GM20431 (cell line): ENCODE results near the gene MCCC1.

Experiments used
- in situ Hi-C: fragments of 300-500 bp; cut with MseI, MboI; formaldehyde crosslinking; loops from one replicate; pipeline ENCODE4 v1.15.0; 2020; ENCODE audit warnings: low sequenced_read_pairs; ENCODE audit not compliant: unreplicated experiment

The MCCC1 gene

DNA sequence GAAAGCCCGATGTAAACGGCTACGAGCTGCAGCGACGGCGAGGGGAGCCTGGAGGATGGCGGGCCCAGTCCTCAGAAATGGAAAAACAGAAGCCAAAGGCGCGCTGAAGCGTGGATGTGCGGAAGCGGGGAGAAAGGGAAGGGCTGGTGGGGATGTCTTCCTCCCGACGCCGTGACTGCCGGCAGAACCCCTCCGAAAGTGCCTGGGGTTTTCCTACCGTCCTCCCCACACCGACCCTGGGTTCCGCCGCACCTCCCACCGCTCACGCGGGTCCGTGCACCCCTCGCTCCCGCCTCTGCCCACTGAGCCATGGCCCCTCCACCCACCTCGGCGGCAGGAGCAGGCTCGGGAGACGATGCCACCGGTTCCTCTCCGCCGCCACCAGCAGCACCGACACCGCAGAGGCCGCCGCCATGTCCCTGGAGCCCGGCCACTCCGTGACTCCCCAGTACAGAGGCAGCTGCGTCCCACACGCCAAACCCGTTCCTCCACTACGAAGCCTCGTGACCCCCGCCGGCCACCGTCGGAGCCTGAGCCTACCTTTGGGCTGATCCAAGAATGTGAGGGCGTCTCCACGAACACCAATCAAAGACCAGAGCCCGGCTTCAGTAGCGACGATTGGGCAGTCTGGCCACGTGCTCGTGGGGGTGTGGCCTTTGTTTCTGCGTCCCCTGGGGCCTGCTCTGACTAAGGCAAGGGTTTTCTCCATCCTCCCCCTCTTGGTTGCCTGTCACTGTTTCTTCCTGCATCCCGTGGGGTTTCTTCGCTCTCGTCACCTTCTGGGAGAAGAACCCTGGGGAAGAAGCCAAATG is at the start of gene MCCC1:
Gene MCCC1 (minus strand): TSS at position 471 of the 812 bp plus-strand sequence. CDS start 56 bp downstream, at position 415.
- in situ Hi-C loops: no loop called here

DNA sequence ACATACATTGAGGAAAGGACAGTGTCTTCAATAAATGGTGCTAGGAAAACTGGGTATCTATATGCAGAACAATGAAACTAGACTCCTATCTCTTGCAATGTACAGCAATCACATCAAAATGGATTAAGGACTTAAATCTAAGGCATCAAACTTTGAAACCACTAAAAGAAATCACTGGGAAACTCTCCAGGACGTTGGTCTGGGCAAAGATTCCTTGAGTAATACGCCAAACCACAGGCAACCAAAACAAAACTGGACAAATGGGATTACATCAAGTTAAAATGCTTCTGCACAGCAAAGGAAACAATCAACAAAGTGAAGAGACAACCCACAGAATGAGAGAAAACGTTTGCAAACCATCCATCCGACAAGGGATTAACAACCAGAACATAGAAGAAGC is 48.8 kb upstream of the MCCC1 start:
- in situ Hi-C loops: no loop called here

DNA sequence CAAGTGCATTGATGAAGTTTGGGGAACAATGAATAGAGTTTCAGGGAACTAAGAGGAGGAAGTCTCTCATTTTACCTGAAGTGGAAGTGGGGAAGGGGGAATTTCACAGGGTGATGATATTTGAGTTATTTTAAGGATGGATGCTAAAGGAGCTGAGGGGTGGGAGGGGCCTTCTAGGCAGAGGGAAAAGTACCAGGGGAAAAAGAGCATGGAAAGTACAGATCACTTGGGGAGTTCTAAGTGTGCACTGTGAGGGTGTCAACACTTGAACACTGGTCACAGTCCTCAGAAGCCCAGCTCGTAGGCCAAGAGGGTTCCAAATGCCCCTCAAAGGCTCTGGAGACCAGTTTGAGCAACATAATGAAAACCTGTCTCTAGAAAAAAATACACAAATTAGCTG is 45.1 kb upstream of the MCCC1 start:
- in situ Hi-C loops: no loop called here

DNA sequence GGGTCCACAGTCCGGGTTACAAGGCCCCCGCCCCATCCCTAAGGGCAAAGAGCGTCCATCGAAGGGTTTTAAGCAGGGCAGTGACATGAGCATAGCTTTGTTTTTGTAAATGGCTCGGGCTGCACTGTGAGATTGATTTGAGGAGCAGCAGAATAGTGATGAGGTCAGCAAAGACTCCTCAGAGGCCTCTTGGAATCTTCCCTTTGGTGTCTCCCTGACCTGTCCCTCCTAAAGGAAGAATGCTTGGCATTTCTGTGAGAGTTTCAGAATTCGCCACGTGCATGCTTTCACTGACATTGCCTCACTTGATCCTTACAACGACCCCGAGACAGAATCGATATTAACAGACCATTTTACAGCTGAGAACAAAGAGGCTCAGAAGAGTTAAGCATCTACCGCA is 42.9 kb upstream of the MCCC1 start:
- in situ Hi-C loops: no loop called here

DNA sequence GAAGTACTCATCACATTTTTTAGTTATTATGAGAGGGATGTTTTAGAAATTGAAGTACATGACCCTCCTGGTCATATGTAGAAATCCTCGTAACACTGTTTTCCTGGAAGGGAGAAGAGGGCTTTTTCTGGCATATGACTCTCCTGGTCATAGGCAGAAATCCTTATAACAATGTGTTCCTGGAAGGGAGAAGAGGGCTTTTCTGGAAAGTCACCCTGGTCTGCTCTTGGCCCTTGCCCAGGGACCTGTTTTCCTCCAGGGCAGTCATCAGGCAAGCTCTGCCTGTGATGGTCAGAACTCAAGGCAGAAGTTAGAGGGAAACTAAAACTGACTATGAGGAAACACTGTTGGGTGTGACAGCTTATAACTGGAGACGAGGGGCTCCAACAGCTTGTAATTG is 35.5 kb upstream of the MCCC1 start:
- in situ Hi-C loops: no loop called here

DNA sequence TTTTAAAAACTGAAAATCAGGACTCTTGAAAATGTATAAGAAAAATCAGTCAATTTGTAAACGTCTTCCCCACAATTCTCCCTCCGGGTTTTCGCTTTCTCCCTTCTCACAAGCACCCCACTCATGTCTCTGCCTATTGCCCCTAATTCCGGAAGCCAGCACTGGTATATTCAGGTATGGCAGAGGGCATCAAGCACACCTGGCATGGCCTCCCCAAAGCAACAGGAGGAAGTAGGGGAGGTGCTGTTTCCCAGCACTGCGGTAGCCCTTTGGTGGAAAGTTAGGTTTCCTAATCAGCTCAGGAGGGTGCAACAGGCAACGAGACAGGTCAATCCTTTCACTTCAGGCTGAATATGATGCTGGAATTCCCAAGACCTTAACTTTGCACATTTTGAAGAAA is 33.1 kb upstream of the MCCC1 start:
- in situ Hi-C loops: no loop called here

DNA sequence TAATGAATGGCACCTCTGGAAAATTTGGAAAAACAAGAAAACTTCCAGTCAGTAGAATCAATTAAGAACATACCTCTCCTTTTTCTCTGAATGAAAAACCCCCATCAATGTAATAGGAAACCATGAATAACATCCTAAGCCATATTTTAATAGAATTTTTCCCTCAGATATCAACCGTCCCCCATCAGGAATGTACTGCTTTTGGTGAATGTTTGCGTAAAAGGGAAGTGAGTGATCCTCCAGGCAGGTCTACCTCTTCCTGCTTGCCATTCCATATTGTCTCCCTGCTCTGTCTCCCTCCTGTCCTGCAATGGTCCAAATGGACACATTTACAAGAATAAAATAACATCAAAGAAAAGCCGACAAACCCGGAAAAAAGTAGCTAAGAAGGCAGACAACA is 32.4 kb upstream of the MCCC1 start:
- in situ Hi-C loops: no loop called here

DNA sequence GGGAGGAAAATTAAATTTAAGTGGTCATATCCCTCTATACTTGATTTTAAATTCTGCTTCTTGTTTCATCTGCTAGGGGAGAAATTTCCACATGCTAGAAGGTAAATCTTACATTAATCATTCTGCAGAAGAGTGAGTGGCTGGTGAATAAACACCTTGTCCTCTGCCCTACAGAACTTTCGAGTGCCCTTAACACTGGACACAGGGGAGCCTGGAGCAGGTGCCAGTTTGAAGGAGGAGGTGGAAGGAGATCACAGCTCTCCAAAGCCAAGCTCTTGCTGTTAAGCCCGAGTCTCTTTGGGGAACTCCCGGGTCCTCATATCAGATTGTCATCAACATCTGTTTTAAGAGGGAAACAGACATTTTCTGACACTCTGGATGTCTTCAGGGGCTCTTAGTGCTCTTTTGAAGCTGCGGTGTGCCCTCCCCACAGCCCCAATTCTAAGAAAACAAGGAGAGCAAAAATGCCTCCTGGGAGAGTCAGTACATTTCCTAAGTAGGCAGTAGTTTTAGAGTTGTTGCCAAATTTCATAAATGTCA is 32.0 kb upstream of the MCCC1 start:
- in situ Hi-C loops: no loop called here

DNA sequence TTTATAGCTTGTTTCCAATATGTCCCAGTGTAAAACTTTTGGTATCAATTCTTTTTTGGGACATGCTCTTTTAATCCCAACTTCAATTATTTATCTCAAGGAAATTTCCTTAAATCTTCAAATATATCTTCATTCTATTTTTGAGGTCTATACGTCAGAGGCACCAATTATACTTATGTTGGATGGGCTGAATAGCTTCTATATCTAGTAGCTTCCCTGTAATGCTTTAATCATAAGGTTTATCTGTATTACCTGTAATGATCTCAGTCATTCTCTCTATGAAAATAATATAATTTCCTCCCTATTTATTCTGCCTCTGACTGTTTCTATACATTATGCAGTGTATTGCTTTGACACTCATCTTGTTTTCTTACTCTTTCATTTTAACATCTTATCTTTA is 29.9 kb upstream of the MCCC1 start:
- in situ Hi-C loops: no loop called here

DNA sequence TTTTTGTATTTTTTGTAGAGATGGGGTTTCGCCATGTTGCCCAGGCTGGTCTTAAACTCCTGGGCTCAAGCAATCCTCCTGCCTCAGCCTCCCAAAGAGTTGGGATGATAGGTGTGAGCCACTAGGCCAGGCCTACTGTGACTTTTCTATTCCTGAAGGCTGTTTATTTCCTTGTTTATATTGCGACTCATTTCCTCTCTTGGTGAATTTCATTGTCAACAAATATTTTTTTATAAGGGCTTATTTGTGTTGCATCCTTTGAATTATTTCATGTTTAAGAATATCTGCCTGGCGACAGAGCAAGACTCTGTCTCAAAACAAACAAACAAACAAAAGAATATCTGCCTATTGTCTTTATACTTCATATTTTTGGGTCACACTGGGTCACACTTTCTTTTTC is 29.4 kb upstream of the MCCC1 start:
- in situ Hi-C loops: no loop called here

DNA sequence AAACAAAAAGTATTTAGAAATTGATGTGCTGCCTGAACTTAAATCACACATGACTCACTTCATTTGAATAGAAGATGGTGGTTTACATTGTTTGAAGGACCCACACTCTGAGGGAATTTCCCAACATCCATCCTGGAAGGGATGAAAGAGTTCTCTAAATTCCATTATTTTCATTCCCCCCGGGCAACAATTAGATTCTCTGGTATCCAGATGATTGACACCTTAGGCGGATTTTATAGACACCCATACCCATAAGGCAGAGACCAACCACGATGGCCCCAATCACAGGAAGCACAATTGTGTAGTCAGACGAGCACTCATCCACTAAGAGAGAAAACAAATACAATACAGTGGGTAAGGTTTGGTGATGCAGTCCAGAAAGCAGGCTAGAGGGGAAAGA is 24.6 kb upstream of the MCCC1 start:
- in situ Hi-C loops: no loop called here

DNA sequence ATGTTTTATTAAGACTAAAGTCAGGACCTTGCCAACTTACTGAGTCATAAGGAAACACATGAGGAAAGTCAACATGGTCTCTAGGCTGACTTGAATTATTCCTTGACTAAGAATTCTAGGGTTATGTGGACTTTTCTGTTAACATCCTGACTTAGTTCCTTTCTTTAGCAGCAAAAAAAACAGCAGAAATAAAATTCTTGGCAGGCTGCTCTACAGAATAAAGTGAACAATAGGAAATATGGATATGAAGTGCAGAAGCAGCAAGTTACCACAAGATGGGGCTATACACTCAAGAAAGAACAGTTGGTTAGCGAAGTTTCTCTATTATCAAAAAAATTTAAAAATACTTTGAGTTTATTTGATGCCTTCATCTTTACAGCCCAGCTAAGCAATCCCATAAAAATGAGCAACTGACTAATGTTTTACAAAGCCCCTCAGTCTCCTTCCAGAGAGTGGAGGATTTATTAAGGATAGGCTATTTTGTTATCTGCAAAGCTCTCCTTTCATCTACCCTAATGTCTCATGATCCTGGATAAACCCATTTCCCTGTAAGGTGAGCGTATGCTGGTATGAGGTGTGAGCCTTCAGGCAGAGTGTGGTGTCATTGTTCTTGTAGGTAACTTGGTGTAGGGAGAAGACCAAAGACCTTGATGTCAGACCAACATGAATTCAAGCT is 23.1 kb upstream of the MCCC1 start:
- in situ Hi-C loops: no loop called here

DNA sequence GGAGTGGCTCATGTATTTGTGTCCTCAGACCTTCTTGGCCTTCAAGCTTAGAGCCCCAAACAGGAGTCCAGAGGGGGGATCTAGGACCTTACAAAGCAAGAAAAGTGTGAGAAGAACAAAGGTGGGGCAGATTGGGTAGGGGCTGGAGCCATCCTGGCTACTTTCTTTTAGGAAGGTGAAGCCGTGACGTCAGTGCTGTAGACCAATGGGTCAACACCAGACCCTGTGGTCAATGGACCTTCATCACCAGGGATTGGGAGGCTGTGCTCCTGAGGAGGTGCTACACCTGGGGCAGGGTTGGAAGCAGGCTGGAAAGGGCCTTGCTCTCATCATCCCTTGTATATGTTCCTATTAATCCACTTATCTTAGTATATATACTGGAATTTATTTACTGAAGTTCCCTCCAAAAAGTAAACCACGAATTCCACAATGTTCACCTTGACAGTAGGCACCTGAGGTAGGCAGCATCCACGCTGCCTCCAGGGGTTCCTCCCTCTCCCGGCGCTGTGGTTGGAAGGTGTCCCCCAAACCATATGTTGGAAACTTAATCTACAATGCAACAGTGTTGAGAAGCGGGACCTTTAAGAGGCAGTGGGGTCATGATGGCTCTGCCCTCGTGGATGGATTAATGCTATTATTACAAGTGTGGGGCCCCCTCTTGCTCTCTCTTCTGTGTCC is 21.4 kb upstream of the MCCC1 start:
- in situ Hi-C loops: no loop called here

DNA sequence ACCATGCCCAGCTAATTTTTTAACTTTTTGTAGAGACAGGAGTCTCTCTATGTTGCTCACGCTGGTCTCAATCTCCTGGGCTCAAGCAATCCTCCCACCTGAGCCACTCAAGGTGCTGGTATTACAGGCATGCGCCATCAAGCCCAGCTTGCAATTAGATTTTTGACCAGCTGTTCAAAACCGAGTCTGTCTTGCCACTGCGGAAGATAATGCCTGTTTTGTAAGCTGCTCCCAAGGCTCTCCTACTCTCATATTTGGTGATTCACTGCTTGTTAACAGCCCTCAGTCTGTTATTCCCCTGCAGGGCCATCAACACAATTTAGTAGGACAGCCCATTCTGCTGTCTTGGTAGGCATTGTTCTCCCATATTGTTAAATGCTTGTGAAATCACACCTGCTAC is 17.8 kb upstream of the MCCC1 start:
- in situ Hi-C loops: loop anchor here (10.0 kb wide), 1 partner anchor 268 kb away; no protein-coding TSS in a partner anchor

DNA sequence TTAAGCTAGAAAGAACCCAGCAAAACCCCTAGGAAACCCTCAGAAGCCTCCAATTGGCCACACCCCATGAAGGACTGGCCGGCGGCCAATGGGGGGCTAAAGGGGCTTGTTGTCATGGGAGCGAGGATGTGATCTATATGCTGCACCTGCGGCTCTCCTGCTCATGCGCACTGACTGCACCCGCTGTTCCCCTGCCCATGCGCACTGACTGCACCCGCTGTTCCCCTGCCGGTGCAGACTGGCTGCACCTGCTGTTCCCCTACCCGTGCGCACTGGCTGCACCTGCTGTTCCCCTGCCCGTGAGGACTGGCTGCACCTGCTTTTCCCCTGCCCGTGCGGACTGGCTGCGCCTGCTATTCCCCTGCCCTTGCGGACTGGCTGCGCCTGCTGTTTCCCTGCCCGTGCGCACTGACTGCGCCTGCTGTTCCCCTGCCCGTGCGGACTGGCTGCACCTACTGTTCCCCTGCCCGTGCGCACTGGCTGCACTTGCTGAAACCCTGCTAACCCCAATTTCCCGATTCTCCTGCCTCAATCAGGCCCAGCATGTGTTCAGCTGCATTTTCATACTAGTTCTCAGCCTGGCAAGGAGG is 16.8 kb upstream of the MCCC1 start:
- in situ Hi-C loops: loop anchor here (10.0 kb wide), 1 partner anchor 269 kb away; no protein-coding TSS in a partner anchor

DNA sequence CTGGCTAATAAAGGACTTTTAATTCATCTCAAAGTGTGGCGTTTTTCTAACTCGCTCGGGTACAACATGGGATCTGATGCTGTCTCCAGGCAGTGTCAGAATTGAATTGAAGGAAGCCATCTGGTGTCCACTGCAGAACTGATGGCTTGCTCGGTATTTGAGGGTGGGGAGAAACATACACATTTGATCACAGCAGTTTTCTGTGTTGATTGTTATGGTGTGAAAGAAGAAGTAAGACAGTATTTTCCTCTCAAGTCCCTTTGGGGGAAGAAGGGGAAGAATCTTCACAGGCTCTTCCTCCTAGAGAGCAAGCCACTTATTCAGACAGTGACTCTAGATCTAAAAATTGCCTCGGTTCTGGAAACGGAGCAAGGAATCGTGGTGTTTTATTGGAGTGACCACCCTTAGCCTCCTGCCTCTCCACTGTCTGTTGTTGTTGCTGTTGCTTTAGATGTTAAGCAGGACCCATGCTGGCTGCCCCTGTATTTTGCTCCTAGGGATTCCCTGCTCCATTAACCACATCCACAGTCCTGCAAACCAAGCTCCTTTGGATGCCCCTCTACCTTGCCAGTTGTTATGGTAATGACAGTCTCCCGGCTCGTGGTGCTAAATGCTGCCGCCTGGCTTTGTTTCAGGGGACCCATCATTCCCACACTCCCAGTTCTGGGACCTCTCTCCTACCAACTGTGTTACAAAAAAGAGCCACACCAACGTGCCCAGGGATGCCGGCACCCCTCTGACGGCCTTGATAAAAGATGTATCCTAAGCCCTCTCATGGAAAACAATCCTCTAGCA is 15.3 kb upstream of the MCCC1 start:
- in situ Hi-C loops: loop anchor here (10.0 kb wide), 1 partner anchor 270 kb away; no protein-coding TSS in a partner anchor

DNA sequence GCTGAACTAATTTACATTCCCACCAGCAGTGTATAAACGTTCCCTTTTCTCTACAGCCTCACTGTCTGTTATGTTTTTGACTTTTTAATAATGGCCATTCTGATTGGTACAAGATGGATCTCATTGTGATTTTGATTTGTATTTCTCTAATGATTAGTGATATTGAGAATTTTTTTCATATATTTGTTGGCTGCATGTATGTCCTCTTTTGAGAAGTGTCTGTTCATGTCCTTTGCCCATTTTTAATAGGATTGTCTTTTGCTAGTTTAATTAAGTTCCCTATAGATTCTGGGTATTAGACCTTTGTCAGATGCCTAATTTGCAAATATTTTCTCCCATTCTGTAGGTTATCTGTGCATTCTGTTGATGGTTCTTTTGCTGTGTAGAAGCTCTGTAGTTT is 10.6 kb upstream of the MCCC1 start:
- in situ Hi-C loops: loop anchor here (10.0 kb wide), 1 partner anchor 275 kb away; no protein-coding TSS in a partner anchor

DNA sequence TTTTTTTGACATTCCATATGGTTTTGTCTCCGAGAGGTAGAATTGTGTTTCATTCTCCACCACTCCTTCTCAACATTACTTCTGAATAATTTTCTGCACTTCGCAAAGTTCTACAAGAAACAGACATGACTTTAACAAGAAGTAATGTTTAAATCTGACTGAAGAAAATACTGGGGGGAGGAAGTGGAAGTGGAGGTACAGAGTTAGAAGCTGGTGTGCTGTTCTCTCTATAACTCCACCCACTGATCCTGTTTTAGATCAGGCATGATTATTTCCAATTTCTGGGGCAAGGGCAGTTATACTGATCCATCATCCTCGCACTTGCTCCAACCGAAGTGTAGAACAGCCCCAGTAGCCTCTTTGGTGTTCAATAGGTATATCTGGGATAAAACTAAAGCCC is 9.2 kb upstream of the MCCC1 start:
- in situ Hi-C loops: no loop called here

DNA sequence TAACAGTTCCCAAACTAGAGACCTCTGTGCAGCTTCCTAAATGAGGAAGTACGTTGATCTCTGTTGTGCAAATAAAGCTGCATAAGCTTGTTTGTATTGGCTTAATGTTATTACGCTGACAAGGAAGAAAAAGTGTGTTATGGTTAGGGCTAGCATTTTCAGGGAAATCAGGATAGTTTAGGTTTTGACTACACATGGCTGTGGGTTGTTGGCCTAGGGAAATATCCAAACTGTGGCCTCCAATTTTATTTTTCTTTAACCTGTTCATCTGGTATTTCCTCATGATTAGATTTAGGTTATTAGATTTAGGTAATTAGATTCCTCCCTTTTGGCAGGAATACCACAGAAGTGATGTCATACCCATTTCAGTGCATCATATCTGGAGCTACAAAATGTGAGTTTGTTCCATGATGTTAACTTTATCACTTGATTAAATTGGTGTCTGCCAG is 8.7 kb upstream of the MCCC1 start:
- in situ Hi-C loops: no loop called here
